ENCODE results near the gene CELF1. TPM values are rescaled to one million over a fixed set of nuclear protein-coding genes. Genes with fewer than 3 reads are reported as not detected.

The CELF1 gene
- total and polyA plus RNA-seq, 2 of the 4 experiments (the other 2 are of a cell fraction), result 63.3 to 135 TPM

GRCh38 chr11:47498584-47499152 lies 54.3 kb downstream of the CELF1 start:
- TF ChIP-seq MAZ (IDR thresholded peaks at IDR 0.05; ENCODE audit: borderline replicate concordance, low read depth, low read length), result no peak
- TF ChIP-seq RFX5 (IDR thresholded peaks at IDR 0.05; ENCODE audit: low read depth, low read length), result no peak
- TF ChIP-seq RAD21 (IDR thresholded peaks at IDR 0.05; ENCODE audit: low read length), result no peak
- no peak for TF ChIP-seq RCOR1 (IDR thresholded peaks at IDR 0.05; ENCODE audit: insufficient replicate concordance, low read length)
- H3K4ac ChIP-seq (ENCODE audit: low read depth, low read length), result no peak overlapping the region
- in situ Hi-C loops (cut with MboI; ENCODE audit: low sequenced_read_pairs), result no loop called here
- H3K4me1 ChIP-seq (ENCODE audit: control insufficient read depth, insufficient read depth, low read length), result peaks cover 9% of the 10 kb centered on the region
- no peak overlapping the region for H4K8ac ChIP-seq (ENCODE audit: low read depth in 2 of 2, low read length in 2 of 2)
- no peak overlapping the region for H2AK9ac ChIP-seq (replicated peaks; ENCODE audit: low read depth, low read length, poor library complexity)
- H3K18ac ChIP-seq (ENCODE audit: low read depth, low read length), result no peak overlapping the region
- ATAC-seq (ENCODE audit: low read depth) (no peak), DNase-seq (no peak)
- H3K9me3 ChIP-seq (ENCODE audit: control insufficient read depth, insufficient read depth, low read length), result no peaks in the 10 kb centered on the region
- no peak overlapping the region for H2BK20ac ChIP-seq (ENCODE audit: low read depth, low read length)
- peaks cover 48% of the 10 kb centered on the region for H4K20me1 ChIP-seq (ENCODE audit: insufficient read depth, low read length)
- ChIA-PET CTCF (no interaction called here), POLR2A (ENCODE audit: unreplicated experiment) (no interaction called here)
- no peak overlapping the region for H3K14ac ChIP-seq (replicated peaks; ENCODE audit: low read depth, low read length)
- H3K36me3 ChIP-seq (ENCODE audit: control insufficient read depth, insufficient read depth, low read length), result peaks cover 10% of the 10 kb centered on the region
- no peaks in the 10 kb centered on the region for H3K27me3 ChIP-seq (ENCODE audit: control insufficient read depth, insufficient read depth, low read length)
- no peak overlapping the region for H3K4me2 ChIP-seq (ENCODE audit: low read depth, low read length)
- no peak overlapping the region for H2BK5ac ChIP-seq (ENCODE audit: low read depth, low read length, poor library complexity, severe bottlenecking)
- H3K56ac ChIP-seq (ENCODE audit: extremely low read depth, insufficient read depth, low read length), result no peak overlapping the region
- 100% methylated on average over 1 of the region's 4 CpGs; no CpG with 5 or more reads in 1 of the 2 experiments for WGBS, 2 experiments (ENCODE audit: extremely low coverage in 2 of 2, insufficient read length in 1 of 2)
- H3K79me1 ChIP-seq (ENCODE audit: low read depth in 1 of 2, low read length in 2 of 2), result peaks cover 59 to 83% of the 10 kb centered on the region in 2 experiments
- H2AFZ ChIP-seq (replicated peaks; ENCODE audit: low read length, poor library complexity), result no peak overlapping the region
- intact Hi-C loops (cut with micrococcal nuclease), result no loop called here
- H2BK15ac ChIP-seq (ENCODE audit: low read depth, low read length), result no peak overlapping the region
- BruUV-seq (replicated peaks), result no TSS peak
- no peak overlapping the region for H2BK120ac ChIP-seq (ENCODE audit: low read depth, low read length)
- dilution Hi-C loops (cut with HindIII; ENCODE audit: low sequenced_read_pairs, unreplicated experiment), result no loop called here
- no peak overlapping the region for H4K91ac ChIP-seq (ENCODE audit: insufficient read depth, low read depth, low read length)
- no peak overlapping the region for H4K5ac ChIP-seq (ENCODE audit: low read depth, low read length)
- H2AK5ac ChIP-seq (ENCODE audit: low read depth, low read length), result no peak overlapping the region
- no peak overlapping the region for H3K4me3 ChIP-seq (ENCODE audit: insufficient read depth, low read depth, low read length)
- H3K27ac ChIP-seq (ENCODE audit: insufficient read depth, low read length), result no peak overlapping the region
- no peak overlapping the region for H3K9ac ChIP-seq (ENCODE audit: low read depth, low read length)
- no peak overlapping the region for H3K23ac ChIP-seq (ENCODE audit: low read depth, low read length)
- peaks cover 14% of the 10 kb centered on the region; the same call in 1 of the 2 replicates for H3K9me1 ChIP-seq (ENCODE audit: insufficient read depth, low read length)

Measured in IMR-90 (cell line).